ENCODE data around the gene POU6F2.

Gene POU6F2

DNA sequence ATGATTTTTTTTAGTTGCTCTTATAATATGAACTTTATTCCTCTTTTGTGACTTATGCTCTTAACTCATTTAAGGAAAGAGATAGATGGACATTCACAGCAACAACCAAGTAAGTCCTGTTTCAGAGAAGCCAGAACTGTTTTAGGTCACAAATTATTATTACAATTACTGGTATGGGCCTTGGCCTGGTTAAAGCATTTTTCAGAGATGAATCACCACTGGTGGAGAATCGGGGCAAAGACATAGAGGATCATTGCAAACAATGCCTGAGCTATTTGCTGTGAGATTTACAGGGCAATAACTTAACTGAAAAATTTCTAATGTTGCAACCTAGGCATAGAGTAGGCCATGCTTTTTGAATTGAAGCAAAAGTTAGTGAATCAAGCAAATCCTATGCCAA is 450.5 kb downstream of the POU6F2 start:
- no peak for TF ChIP-seq ZNF274 (IDR thresholded peaks at IDR 0.05; ENCODE audit: low read depth, low read length)
- no peak overlapping the region for H3K4me3 ChIP-seq (ENCODE audit: low read length)

DNA sequence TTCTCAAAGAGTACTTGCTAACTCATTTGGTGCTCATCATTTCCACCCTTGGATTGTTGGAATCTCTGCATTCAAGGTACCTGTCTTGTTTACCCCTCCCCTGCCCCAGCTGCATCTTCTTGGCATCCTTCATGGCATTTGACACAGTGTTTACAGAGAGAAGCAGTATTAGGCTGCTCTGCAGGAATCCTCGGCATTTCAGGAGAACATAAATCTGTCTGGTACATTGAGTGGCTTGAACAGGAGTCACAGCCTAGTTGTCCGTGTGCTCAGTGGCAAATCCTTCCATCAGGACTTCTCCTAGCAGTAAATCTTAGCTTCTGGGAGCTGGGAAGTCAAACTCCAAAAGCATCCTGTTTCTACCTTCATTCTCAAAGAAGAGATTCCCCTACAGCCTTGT is 451.7 kb downstream of the POU6F2 start:
- H3K4me3 ChIP-seq (ENCODE audit: low read length), result no peak overlapping the region
- no peak for TF ChIP-seq ZNF274 (IDR thresholded peaks at IDR 0.05; ENCODE audit: low read depth, low read length)

DNA sequence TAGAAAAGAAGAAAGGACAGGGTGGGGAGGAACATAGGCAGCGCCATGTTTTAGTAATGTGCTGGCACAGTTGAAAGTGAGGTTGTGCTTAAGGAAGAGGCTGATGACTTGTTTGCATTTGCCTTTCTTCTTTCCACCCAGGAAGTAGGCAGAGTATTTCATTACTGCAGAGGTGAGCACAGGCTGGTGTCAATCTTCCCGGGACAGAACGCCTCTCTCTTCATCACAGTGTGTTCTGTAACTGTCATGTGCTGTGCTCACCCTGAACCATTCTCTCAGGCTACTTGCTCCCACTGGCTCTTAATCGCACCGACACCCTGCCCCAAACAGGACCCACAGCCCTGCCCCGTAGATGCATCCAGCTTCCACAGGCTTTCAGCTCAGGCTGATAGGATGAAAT is 452.7 kb downstream of the POU6F2 start:
- no peak for TF ChIP-seq ZNF274 (IDR thresholded peaks at IDR 0.05; ENCODE audit: low read depth, low read length)
- H3K4me3 ChIP-seq (ENCODE audit: low read length), result no peak overlapping the region

DNA sequence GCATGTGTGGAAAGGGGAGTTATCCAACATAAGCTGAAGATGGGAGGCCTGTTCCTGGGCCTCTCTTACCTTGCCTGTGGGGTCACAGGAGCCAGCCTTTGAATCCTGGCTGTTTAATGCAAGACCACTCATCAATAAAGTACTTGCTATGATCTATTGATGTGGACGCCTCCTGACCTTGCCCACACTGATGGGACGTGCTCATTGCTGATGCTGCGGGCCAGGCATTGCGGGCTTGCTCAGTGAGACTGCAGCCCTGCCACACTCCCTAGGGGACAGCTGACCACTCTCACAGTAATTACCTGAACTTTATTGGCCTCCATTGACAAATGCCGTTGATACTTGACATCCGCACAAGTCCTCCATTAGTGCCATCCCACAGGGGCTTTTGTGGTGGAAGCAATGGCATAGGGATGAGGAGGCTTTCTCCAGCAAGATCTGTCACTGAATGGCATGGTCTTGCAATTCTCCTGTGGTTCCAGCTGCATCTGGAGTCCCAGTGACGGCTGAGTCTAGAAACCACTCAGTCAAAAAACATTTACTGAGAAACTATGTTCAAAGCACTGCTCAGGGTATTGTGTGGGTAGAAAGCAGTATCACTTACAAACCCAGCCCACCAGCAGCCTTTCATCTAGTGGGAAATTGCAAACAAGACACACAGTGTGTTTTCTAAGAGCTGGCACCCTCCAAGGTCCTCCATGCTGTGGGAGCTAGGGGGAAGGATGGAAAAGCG is 453.4 kb downstream of the POU6F2 start:
- H3K4me3 ChIP-seq (ENCODE audit: low read length), result no peak overlapping the region

DNA sequence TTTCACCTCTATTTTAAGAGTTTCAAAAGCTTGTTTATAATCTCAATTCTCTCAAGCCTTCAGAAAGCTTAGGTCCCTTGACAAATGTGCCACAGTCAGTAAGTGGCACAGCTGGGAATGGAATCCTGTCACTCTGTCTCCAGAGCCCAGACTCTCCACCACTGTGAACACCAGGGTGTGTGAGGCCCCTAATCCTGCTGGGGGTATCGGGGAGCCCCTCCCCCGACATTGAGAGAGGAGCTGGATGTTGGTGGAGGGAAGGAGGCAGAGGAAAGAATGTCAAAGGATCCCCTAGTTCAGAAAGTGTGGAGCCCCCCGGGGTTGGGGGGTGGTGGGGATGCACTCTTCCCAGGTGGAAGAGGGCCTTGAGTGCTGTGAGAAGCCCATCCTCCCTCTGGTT is 454.7 kb downstream of the POU6F2 start:
- no peak for TF ChIP-seq ZNF274 (IDR thresholded peaks at IDR 0.05; ENCODE audit: low read depth, low read length)
- no peak overlapping the region for H3K4me3 ChIP-seq (ENCODE audit: low read length)

More for the DNA sequence above, 453.4 kb downstream of the POU6F2 start:
- no peak for TF ChIP-seq ZNF274 (IDR thresholded peaks at IDR 0.05; ENCODE audit: low read depth, low read length)

DNA sequence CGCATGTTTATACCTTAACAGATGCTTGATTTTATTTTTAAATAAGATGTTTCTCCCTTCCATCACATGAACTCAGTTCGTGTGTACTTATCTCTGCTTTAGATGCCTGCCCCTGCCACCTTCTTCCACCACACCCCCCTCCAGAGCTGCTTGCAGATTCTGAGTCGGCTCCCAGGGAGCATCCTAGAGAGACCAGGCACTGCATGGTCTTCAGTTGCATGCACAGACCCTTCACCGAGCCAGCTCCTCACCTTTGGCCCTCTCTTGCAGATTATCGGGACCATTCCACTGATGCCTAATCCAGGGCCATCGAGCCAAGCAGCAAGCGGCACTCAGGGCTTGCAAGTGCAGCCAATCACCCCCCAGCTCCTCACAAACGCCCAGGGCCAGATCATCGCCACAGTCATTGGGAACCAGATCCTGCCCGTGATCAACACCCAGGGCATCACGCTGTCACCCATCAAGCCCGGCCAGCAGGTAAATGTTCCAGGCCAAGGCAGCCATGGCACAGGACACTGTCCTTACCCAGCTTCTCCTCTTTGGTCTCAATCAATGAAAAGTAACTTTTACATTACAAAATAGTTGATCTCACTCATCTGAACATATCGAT is 455.2 kb downstream of the POU6F2 start:
- no peak for TF ChIP-seq ZNF274 (IDR thresholded peaks at IDR 0.05; ENCODE audit: low read depth, low read length)

DNA sequence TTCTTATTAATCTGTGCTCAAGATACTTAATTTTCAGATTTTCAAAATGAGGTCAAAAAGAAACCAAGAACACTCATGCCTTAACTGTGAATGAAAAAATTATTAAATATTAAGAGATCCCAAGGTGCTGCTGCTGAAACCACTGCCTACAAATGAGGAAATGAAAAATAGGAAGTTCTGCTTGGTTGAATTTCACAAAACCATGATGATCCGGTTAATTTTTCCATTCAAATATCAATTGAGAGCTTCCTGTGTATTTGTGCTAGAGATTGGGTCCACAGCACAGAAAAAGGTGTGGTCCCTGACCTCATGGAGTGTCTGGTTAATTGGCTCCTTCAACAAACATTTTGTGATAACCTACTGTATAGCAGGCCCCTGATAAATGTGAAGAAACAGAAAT is 455.8 kb downstream of the POU6F2 start:
- no peak overlapping the region for H3K4me3 ChIP-seq (ENCODE audit: low read length)
- TF ChIP-seq ZNF274 (IDR thresholded peaks at IDR 0.05; ENCODE audit: low read depth, low read length), result no peak

More for the DNA sequence above, 455.2 kb downstream of the POU6F2 start:
- H3K4me3 ChIP-seq (ENCODE audit: low read length), result no peak overlapping the region

DNA sequence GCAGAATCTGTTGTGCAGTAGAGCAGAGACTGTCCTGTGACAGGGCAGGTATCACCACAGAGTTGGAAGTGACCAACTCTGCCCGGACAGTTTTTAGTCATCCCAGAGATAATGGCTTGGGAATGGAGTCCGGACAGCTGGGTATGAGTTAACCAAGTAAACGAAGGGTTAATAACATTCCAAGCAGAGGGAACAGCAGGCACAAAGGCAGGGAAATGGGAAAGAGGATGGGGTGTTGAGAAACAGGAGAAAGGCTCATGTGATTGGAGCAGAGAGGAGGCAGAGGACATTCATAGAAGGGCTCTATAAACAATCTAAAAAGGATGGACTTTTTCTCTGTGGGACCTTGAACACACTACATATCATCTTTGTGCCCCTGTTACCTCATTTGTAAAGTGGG is 456.3 kb downstream of the POU6F2 start:
- TF ChIP-seq ZNF274 (IDR thresholded peaks at IDR 0.05; ENCODE audit: low read depth, low read length), result no peak
- no peak overlapping the region for H3K4me3 ChIP-seq (ENCODE audit: low read length)

DNA sequence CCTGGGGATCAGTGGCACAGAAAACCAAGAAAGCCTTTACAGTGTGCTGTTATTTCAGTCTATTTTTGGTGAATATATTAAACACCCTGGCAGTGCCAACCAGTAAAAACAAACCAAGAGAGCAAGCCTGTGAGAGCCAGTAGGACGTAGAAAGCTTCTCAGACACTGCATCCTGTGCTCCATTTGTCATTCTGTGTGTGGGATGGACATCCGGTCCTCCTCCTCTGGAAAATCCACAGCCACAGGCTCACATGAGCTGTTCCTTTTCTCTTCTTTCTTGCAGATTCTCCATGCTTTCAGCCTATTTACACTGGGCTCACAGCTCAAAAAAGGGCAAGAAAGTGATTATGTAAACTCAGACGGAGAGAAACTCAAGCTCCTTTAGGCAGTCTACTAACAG is 468.8 kb downstream of the POU6F2 start:
- no peak for TF ChIP-seq ZNF274 (IDR thresholded peaks at IDR 0.05; ENCODE audit: low read depth, low read length)
- H3K4me3 ChIP-seq (ENCODE audit: low read length), result no peak overlapping the region

DNA sequence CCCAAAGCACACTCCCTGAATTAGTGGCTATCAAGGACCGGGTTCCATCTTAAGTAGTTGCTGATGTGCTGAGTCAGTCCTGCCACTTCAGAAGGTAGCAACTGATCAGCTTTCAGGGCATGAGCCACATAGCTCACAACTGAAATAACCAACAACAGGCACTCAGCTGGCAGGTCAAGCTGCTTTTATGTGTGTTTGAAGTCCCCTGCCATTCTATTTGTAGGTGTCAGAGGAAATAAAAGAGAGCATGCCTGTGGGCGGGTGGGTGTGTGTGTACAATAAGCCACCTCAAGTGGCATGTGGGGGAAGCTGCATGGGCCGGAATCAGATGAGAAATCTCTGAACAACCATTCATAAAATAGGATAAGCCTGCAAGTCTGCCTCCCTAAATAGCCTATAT is 474.2 kb downstream of the POU6F2 start:
- H3K4me3 ChIP-seq (ENCODE audit: low read length), result no peak overlapping the region
- no peak for TF ChIP-seq ZNF274 (IDR thresholded peaks at IDR 0.05; ENCODE audit: low read depth, low read length)

DNA sequence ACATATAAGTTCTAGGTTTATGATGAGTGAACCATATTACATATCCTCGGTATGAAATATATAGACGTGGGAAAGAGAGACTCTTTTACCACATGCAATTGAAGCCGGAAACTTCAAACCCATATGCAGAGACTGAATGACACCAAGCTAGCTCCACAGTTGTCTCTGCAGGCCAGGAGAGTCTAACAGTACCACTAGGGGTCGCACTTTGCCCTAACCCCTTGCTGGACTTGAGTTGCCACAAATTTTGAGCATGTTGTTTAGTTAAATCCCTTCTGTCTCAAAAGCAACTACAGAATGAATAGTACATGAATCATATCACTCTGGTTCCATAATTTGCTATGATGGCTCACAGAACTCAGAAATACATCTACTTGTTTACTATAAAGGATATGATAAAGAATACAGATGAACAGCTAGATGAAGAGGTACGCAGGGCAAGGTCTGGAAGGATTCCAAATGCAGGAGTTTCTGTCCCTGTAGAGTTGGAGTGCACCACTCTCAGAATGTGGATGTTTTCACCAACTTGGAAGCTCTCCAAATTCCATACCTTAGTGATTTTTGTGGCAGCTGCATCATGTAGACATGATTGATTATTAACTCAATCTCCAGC is 476.1 kb downstream of the POU6F2 start:
- H3K4me3 ChIP-seq (ENCODE audit: low read length), result no peak overlapping the region
- TF ChIP-seq ZNF274 (IDR thresholded peaks at IDR 0.05; ENCODE audit: low read depth, low read length), result no peak

DNA sequence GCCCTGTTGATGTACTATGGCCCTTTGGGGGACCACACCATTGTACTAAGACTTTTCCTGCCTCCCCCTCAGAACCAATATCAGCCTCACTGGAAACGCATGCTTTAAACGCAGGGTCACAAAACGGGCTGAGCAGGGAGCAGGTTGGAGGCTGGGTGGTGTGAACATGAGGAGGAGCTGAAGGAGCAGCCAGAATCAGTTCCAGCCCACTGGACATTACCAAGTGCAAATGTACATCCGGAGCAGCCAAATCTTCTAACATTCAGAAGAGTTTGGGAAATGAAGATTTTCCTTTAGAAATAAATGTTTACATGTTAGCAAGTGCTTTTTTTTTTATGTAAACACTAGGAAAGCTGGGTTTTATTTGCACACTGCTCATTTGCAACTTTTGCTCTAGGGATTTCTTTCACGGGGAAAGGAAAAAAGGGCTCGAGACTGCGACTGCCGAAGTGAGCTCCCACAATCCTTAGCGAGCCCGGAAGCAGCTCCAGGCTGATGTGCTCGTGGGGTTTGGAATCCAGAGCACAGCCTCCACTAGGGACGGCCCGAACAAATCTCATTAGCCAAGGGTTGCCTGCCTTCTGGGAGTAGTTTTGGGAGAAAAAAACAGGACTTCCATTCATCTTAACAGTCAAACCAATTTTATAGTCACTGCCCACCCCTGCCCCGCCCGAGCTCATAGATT is 480.5 kb downstream of the POU6F2 start:
- TF ChIP-seq ZNF274 (IDR thresholded peaks at IDR 0.05; ENCODE audit: low read depth, low read length), result no peak
- no peak overlapping the region for H3K4me3 ChIP-seq (ENCODE audit: low read length)

DNA sequence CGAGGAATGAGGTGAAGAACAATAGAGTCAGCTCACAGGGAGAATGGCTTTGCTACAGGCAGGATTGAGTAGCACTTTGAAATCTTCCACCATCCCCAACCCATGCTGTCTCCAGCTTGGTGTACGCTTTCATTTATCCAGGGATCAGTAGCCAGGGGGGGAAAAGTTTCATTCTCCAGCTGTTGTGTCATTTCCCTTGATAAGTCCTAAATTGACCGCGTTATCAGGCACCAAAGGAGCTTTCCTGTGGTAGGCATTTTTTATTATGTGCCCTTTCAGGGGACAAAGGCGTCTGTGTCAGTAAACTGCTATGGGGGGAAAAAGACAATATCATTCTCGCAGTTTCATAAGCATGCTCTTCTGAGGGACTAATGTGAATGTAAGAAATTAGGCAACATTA is 481.9 kb downstream of the POU6F2 start:
- no peak overlapping the region for H3K4me3 ChIP-seq (ENCODE audit: low read length)
- no peak for TF ChIP-seq ZNF274 (IDR thresholded peaks at IDR 0.05; ENCODE audit: low read depth, low read length)

DNA sequence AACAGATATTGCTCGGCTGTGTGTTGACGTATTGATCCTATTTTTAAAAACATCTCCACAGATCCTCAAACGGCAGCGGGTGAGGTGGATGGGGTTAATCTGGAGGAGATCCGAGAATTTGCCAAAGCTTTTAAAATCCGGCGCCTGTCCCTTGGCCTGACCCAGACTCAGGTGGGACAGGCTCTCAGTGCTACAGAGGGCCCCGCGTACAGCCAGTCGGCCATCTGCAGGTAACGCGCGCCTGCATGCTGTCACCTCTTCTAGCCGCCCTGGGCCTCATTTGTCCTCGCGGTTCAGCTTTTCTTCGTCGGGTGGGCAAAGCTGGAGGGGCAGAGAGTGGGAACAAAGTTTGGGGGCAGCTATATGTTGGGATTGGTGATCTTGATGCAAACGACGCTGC is 482.8 kb downstream of the POU6F2 start:
- H3K4me3 ChIP-seq (ENCODE audit: low read length), result no peak overlapping the region
- TF ChIP-seq ZNF274 (IDR thresholded peaks at IDR 0.05; ENCODE audit: low read depth, low read length), result no peak

Data from GM08714 (cell line).